CD4-positive, alpha-beta T cell (primary cell): Measurements from ENCODE around the gene TH. TPM values are rescaled to one million over a fixed set of nuclear protein-coding genes. Genes with fewer than 3 reads are reported as not detected.

ENCODE experiments used
- ATAC-seq: fragments of 200-7000 bp; cut with Tn5 transposase; one replicate; pipeline ENCODE4 v1.10.0; 2022; ENCODE audit warnings: mild to moderate bottlenecking; ENCODE audit not compliant: poor library complexity
- CTCF ChIA-PET: fragments of 350-600 bp; sonication (Branson Sonifier 250); formaldehyde crosslinking; loops from one replicate; lab custom pipeline; 2021; ENCODE audit warnings: antibody characterized with exemption, inconsistent platforms; lab: Charles Lee
- POLR2A ChIA-PET: fragments of 350-600 bp; sonication (Branson Sonifier 250); formaldehyde crosslinking; loops from one replicate; lab custom pipeline; 2021; ENCODE audit warnings: antibody characterized with exemption, inconsistent platforms; lab: Charles Lee
- DNase-seq, 14 experiments: peaks; one replicate each; pipeline ENCODE4 v3.0.0-alpha.2; 2013 to 2020; ENCODE audit warnings: mixed read lengths in 2 of 14
- H3K27ac ChIP-seq, 2 donors: one replicate each; pipeline versions ENCODE4 v1.5.1 to v1.7.0; 2013; ENCODE audit warnings: low read length in 2 of 2, low read depth in 1 of 2, mild to moderate bottlenecking in 1 of 2
- H3K27me3 ChIP-seq, 2 experiments: 1 replicate in 1 of 2; 2 replicates in 1 of 2; pipeline versions ENCODE4 v1.6.1 to v1.7.0; 2013; ENCODE audit warnings: low read length in 2 of 2, control low read depth in 1 of 2, mild to moderate bottlenecking in 1 of 2, moderate library complexity in 1 of 2; ENCODE audit not compliant: insufficient read depth in 2 of 2, control insufficient read depth in 1 of 2
- H3K36me3 ChIP-seq: one replicate; pipeline ENCODE4 v1.6.1; 2013; ENCODE audit warnings: low read length, control low read depth; ENCODE audit not compliant: insufficient read depth
- H3K4me1 ChIP-seq: one replicate; pipeline ENCODE4 v1.6.1; 2013; ENCODE audit warnings: low read length, control low read depth; ENCODE audit not compliant: insufficient read depth
- H3K4me3 ChIP-seq: one replicate; pipeline ENCODE4 v1.5.1; 2013; ENCODE audit warnings: mild to moderate bottlenecking, low read length, moderate library complexity
- H3K9me3 ChIP-seq, 2 experiments: 1 replicate in 1 of 2; 2 replicates in 1 of 2; pipeline versions ENCODE4 v1.6.1 to v1.7.0; 2013; ENCODE audit warnings: low read length in 2 of 2, mild to moderate bottlenecking in 2 of 2, control low read depth in 1 of 2, moderate library complexity in 1 of 2; ENCODE audit not compliant: control insufficient read depth in 1 of 2, insufficient read depth in 1 of 2
- H3K27ac Mint-ChIP-seq: one replicate; pipeline ENCODE4 v1.8.0; 2020; ENCODE audit warnings: mixed read lengths
- H3K27me3 Mint-ChIP-seq: one replicate; pipeline ENCODE4 v1.8.0; 2021; ENCODE audit warnings: mixed read lengths
- H3K36me3 Mint-ChIP-seq: one replicate; pipeline ENCODE4 v1.8.0; 2021; ENCODE audit warnings: low read depth, mixed read lengths
- H3K4me1 Mint-ChIP-seq: one replicate; pipeline ENCODE4 v1.8.0; 2021; ENCODE audit warnings: low read depth, mixed read lengths
- H3K4me3 Mint-ChIP-seq: one replicate; pipeline ENCODE4 v1.8.0; 2020; ENCODE audit warnings: mild to moderate bottlenecking, mixed read lengths
- H3K9me3 Mint-ChIP-seq: one replicate; pipeline ENCODE4 v1.8.0; 2020; ENCODE audit warnings: mixed read lengths
- intact Hi-C, 2 experiments: fragments of 100-400 bp; cut with DNase I in 1 of 2; cut with micrococcal nuclease in 1 of 2; formaldehyde crosslinking; loops; one replicate each; pipeline versions ENCODE4 v1.15.1 to v1.9.0; 2023 to 2025; cut with DNase I, micrococcal nuclease
- total RNA-seq, 174 experiments: library from RNA in 2 of 174; stranded (reverse) in 2 of 174; gene quantifications; one replicate each; pipeline ENCODE4 v1.2.3 and lab custom pipeline; 2021 to 2026
- TF ChIP-seq, protein P1 (sequence below): fragments of 200-600 bp; IDR thresholded peaks from one replicate; pipeline ENCODE4 v1.8.0; 2022; ENCODE audit warnings: antibody characterized with exemption, mild to moderate bottlenecking

The TH gene
- total RNA-seq, 2 experiments from 2014 or later: not detected

DNA sequence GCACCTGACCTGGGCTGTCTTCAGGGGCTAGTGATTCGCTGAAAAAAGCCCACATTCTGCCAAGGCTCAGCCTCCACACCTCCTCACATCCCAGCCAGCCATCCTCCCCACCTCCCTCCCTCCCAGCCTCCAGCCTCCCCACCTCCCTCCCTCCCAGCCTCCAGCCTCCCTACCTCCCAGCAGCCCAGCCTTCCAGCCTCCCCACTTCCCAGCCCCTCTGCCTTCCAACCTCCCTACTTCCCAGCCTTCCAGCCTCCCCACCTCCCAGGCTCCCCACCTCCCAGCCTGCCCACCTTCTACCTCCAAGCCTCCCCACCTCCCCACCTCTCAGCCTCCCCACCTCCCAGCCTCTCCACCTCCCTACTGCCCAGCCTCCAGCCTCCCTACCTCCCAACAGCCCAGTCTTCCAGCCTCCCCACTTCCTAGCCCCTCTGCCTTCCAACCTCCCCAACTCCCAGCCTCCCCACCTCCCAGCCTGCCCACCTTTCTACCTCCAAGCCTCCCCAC, 33.7 kb upstream of the TH start:
- CTCF ChIA-PET: no interaction called here
- Histone ChIP-seq H3K36me3 (no peaks in the 10 kb centered on the region), H3K4me1 (no peaks in the 10 kb centered on the region), H3K27ac (no peak overlapping the region), H3K9me3 (peaks cover 0 to 18% of the 10 kb centered on the region in 2 experiments), H3K27me3 (no peaks in the 10 kb centered on the region), H3K4me3 (no peak overlapping the region)
- ATAC-seq (no peak), DNase-seq (no peak)
- no peaks in the 10 kb centered on the region for H3K27me3 Mint-ChIP-seq
- no peaks in the 10 kb centered on the region for H3K36me3 Mint-ChIP-seq
- H3K9me3 Mint-ChIP-seq: no peaks in the 10 kb centered on the region
- intact Hi-C loops: loop anchor here in 1 of 2 experiments (10.0 kb wide), 1 partner anchor 100 kb away; the partner anchor contains the start of genes C11orf21 and TSPAN32
- TF ChIP-seq, protein P1, sequence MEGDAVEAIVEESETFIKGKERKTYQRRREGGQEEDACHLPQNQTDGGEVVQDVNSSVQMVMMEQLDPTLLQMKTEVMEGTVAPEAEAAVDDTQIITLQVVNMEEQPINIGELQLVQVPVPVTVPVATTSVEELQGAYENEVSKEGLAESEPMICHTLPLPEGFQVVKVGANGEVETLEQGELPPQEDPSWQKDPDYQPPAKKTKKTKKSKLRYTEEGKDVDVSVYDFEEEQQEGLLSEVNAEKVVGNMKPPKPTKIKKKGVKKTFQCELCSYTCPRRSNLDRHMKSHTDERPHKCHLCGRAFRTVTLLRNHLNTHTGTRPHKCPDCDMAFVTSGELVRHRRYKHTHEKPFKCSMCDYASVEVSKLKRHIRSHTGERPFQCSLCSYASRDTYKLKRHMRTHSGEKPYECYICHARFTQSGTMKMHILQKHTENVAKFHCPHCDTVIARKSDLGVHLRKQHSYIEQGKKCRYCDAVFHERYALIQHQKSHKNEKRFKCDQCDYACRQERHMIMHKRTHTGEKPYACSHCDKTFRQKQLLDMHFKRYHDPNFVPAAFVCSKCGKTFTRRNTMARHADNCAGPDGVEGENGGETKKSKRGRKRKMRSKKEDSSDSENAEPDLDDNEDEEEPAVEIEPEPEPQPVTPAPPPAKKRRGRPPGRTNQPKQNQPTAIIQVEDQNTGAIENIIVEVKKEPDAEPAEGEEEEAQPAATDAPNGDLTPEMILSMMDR: no peak
- no peaks in the 10 kb centered on the region for H3K4me1 Mint-ChIP-seq
- no peak overlapping the region for H3K27ac Mint-ChIP-seq
- POLR2A ChIA-PET: no interaction called here
- H3K4me3 Mint-ChIP-seq: no peak overlapping the region

DNA sequence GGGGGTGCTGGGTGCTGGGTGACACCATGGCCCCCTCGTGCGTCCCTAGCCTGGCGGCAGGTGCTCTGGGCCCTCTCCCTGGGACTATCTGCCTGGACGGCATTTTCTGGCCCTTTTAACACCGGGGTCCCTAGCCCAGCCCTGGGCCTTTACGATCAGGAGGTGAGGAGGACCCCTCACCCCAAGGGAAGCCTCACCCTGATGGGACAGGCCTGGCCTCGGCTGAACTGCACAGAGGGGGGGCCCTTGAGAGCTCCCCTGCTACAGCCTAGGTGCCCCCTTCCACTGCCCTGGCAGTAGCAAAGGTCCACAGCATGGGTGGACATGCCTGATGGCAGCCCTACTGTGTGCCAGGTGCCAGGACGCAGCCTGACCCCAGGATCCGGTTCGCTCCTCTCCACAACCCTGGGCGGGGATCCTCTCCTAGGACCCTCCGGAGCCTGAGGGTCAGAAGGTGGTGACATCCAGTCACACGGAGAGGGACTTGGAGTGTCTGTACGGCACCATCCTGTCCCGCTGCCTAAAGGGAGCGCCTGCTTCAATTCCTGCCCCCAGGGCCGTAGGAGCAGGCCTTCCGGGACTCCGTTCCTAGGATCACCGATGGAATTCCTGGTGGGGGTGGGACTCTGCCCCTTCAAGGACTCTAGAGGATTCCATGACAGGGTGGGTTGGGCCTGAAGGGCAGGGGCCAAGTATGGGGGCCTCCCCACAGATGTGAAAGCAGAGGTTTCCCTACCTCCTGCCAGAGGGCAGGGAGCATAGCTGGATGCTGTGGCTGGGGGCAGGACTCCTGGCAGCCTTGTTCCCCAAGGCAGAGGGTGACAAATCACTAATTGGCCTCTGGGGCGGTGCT, 33.0 kb upstream of the TH start:
- no peak overlapping the region for H3K27ac Mint-ChIP-seq
- no peaks in the 10 kb centered on the region for H3K4me1 ChIP-seq
- POLR2A ChIA-PET: no interaction called here
- ATAC-seq (no peak), DNase-seq (peak in 1 of 14 experiments; percentile 10)
- H3K27me3 ChIP-seq: no peaks in the 10 kb centered on the region
- no peak overlapping the region for H3K4me3 Mint-ChIP-seq
- H3K36me3 ChIP-seq: no peaks in the 10 kb centered on the region
- no peaks in the 10 kb centered on the region for H3K36me3 Mint-ChIP-seq
- no peaks in the 10 kb centered on the region for H3K27me3 Mint-ChIP-seq
- no peak overlapping the region for H3K27ac ChIP-seq
- intact Hi-C loops: loop anchor here in 1 of 2 experiments (10.0 kb wide), 1 partner anchor 100 kb away; the partner anchor contains the start of genes C11orf21 and TSPAN32
- TF ChIP-seq, protein P1: no peak
- no peaks in the 10 kb centered on the region for H3K4me1 Mint-ChIP-seq
- CTCF ChIA-PET: no interaction called here
- no peak overlapping the region for H3K4me3 ChIP-seq
- H3K9me3 ChIP-seq: peaks cover 0 to 21% of the 10 kb centered on the region in 2 experiments
- no peaks in the 10 kb centered on the region for H3K9me3 Mint-ChIP-seq

DNA sequence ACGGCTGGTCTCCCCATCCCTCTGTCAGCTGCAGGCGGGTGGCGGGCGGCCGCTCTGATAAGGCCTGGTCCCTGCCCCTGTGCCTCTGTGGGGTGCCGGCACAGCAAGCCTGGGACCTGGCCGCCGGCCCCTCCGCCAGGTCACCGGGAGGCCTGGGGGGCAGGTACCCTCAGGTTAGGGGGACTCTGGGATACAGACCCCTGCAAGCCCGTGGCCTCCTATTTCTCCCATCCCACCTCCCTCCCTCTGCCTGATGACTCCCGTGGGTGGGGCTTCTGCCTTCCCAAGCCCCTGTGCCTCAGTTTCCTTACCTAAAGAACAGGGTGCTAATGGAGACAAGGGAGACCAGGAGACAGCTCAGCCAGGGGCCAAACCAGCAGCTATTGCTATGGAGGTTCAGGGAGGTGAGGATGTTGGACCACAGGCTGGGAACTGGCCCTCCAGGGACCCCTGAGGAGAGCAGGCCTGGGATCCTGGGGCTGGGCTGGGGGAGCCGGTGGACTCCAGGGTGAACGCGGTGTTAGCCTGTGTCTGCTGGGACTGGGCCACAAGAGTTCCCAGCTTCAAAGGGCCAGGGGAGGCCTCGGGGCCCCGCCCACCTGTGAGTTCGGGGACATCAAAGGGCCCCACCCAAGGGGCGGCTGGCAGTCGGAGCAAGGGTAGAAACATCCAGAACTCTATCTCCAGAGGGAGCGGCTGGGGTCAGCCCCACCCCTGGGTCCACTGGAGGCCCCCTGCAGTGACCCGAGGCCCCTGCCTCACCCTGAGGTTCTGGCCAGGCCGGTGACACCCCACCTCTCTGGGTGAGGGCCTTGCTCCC, 32.0 kb upstream of the TH start:
- Histone ChIP-seq H3K36me3 (no peaks in the 10 kb centered on the region), H3K4me3 (no peak overlapping the region), H3K9me3 (peaks cover 0 to 21% of the 10 kb centered on the region in 2 experiments), H3K27me3 (no peaks in the 10 kb centered on the region), H3K4me1 (no peaks in the 10 kb centered on the region), H3K27ac (no peak overlapping the region)
- DNase-seq (peak in 2 of 14 experiments; percentile 6 to 21), ATAC-seq (no peak)
- no peaks in the 10 kb centered on the region for H3K36me3 Mint-ChIP-seq
- no peaks in the 10 kb centered on the region for H3K4me1 Mint-ChIP-seq
- intact Hi-C loops: loop anchor here in 1 of 2 experiments (10.0 kb wide), 1 partner anchor 101 kb away; the partner anchor contains the start of genes C11orf21 and TSPAN32
- H3K27me3 Mint-ChIP-seq: no peaks in the 10 kb centered on the region
- TF ChIP-seq, protein P1: no peak
- H3K27ac Mint-ChIP-seq: no peak overlapping the region
- no peak overlapping the region for H3K4me3 Mint-ChIP-seq
- H3K9me3 Mint-ChIP-seq: no peaks in the 10 kb centered on the region
- CTCF ChIA-PET: no interaction called here
- POLR2A ChIA-PET: no interaction called here
